Ishikawa (cell line): Measurements from ENCODE around the gene FAM222A.

Experiments
- CEBPB ChIP-seq: IDR thresholded peaks from 2 replicates; pipeline ENCODE4 v1.6.1; 2012
- CREB1 ChIP-seq: IDR thresholded peaks from 2 replicates; pipeline ENCODE4 v1.6.1; 2012; ENCODE audit warnings: low read depth
- EGR1 ChIP-seq: IDR thresholded peaks from 2 replicates; pipeline ENCODE4 v1.6.1; 2012
- EP300 ChIP-seq: IDR thresholded peaks from 2 replicates; pipeline ENCODE4 v1.6.1; 2012; ENCODE audit warnings: borderline replicate concordance
- FOXM1 ChIP-seq: IDR thresholded peaks from 2 replicates; pipeline ENCODE4 v1.6.1; 2012; ENCODE audit warnings: low read depth, borderline replicate concordance
- MAX ChIP-seq: IDR thresholded peaks from 2 replicates; pipeline ENCODE4 v1.6.1; 2012
- NFIC ChIP-seq: IDR thresholded peaks from 2 replicates; pipeline ENCODE4 v1.6.1; 2012
- RAD21 ChIP-seq: IDR thresholded peaks from 2 replicates; pipeline ENCODE4 v1.6.1; 2012; ENCODE audit warnings: low read depth
- REST ChIP-seq: IDR thresholded peaks from 2 replicates; pipeline ENCODE4 v1.6.1; 2012; ENCODE audit warnings: low read depth, mild to moderate bottlenecking
- TAF1 ChIP-seq: IDR thresholded peaks from 2 replicates; pipeline ENCODE4 v1.6.1; 2012; ENCODE audit warnings: low read depth, mild to moderate bottlenecking
- TCF12 ChIP-seq: IDR thresholded peaks from 2 replicates; pipeline ENCODE4 v1.6.1; 2012; ENCODE audit warnings: low read depth
- USF1 ChIP-seq: IDR thresholded peaks from 2 replicates; pipeline ENCODE4 v1.6.1; 2012
- YY1 ChIP-seq: IDR thresholded peaks from 2 replicates; pipeline ENCODE4 v1.6.1; 2012; ENCODE audit warnings: low read depth

GRCh38 chr12:109811624-109811995, 98.0 kb downstream of the FAM222A start:
- TF ChIP-seq EP300 (no peak), CEBPB (no peak), REST (no peak), EGR1 (no peak), MAX (no peak), USF1 (no peak), NFIC (no peak), YY1 (no peak), TAF1 (no peak), RAD21 (no peak), FOXM1 (no peak), CREB1 (no peak), TCF12 (no peak)
